GM12865 (cell line): ENCODE data around the gene C20orf204.

Source experiments
- DNase-seq: peaks from one replicate; pipeline ENCODE4 v3.0.0; 2010; ENCODE audit warnings: low read depth
- H3K4me3 ChIP-seq: 2 replicates; pipeline ENCODE4 v1.5.1; 2011; ENCODE audit warnings: mild to moderate bottlenecking, low read depth, low read length, control low read depth
- CTCF ChIP-seq: IDR thresholded peaks from 2 replicates; pipeline ENCODE4 v1.5.1; 2011; ENCODE audit warnings: low read length, control low read depth, low read depth, inconsistent platforms; ENCODE audit not compliant: insufficient read depth; ENCODE audit errors: missing control alignments

Gene C20orf204

GRCh38 chr20:64044484-64045247 lies 8.7 kb downstream of the C20orf204 start:
- no peak for TF ChIP-seq CTCF
- H3K4me3 ChIP-seq = no peak overlapping the region
- DNase-seq = no peak

DNA sequence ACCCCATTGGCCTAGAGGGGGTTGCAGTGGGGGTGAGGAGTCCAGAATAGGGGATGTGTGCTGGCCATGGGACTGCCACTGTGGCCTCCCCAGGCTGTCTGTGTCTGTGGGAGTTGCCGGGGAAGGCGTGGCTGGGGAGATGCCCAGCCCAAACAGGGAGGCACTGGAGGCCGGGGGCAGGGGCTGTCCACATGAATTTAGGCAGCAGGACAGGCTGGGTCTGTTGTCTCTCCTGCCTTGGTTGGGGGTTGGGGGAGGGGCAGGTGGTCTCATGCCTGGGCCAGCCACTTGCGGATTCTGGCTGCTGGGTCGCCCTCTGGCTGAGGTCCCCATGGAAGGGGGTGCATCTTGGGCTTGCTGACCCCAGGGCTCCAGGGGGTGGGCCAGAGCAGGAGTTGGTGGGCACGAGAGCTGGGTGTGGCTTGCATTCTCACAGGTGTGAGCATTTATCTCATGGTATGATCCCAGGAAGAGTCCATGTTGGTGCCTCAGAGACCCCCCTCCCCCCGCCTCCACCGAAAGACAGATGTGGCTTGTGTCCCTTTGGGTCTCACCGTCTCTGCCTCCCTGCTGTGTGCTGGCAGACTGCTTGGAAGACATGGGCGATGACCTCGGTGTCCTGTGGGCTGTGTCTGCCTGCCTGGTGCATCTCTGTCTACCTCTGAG lies 9.5 kb downstream of the C20orf204 start:
- TF ChIP-seq CTCF = no peak
- DNase-seq = no peak
- H3K4me3 ChIP-seq = no peak overlapping the region

DNA sequence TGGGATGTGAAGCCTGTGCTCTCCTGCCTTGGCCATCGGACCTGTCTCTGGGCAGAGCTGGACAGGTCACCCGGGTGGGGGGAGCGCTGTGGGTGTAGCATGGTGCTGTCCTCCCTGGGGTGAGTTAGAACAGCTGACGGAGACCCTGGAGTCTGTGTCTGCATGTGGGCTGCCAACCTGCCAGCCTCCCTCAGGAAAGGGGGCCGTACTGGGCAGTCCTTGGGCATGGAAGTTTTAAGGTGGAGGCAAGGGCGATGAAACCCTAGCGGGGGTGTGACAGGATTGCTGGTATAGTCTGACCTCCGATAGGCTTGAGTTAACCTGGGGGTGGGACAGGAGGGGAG lies 11.0 kb downstream of the C20orf204 start:
- no peak for DNase-seq
- no peak for TF ChIP-seq CTCF
- H3K4me3 ChIP-seq = no peak overlapping the region

GRCh38 chr20:64047968-64048401 lies 12.0 kb downstream of the C20orf204 start:
- TF ChIP-seq CTCF = no peak
- no peak for DNase-seq
- H3K4me3 ChIP-seq = no peak overlapping the region

DNA sequence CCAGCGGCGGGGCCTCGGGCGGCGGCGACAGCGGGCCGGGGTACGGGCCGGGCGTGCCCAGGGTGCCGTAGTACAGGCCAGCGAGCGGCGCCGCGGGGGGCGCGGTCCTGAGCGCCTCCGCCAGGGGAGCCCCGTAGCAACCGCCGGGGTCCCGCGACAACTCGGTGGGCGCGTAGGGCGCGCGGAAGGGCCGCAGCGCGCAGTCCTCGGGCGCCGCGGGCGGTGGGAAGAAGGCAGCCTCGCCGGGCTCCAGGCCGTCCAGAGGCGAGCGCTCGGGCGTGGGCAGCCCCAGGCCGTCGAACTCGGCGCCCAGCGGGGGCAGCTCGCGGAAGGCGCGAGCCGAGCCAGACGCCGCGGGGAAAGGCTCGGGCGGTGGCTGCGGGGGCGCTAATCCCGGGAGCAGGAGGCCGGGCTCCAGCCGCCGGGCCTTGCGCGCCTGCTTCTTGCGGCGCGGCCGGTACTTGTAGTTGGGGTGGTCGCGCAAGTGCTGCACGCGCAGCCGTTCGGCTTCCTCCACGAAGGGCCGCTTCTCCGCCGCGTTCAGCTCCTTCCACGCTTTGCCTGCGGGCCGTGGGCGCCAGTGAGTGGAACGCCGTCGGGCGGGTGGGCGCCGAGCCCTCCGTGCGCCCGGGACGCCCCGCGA lies 12.5 kb downstream of the C20orf204 start:
- no peak for DNase-seq
- no peak for TF ChIP-seq CTCF
- no peak overlapping the region for H3K4me3 ChIP-seq

DNA sequence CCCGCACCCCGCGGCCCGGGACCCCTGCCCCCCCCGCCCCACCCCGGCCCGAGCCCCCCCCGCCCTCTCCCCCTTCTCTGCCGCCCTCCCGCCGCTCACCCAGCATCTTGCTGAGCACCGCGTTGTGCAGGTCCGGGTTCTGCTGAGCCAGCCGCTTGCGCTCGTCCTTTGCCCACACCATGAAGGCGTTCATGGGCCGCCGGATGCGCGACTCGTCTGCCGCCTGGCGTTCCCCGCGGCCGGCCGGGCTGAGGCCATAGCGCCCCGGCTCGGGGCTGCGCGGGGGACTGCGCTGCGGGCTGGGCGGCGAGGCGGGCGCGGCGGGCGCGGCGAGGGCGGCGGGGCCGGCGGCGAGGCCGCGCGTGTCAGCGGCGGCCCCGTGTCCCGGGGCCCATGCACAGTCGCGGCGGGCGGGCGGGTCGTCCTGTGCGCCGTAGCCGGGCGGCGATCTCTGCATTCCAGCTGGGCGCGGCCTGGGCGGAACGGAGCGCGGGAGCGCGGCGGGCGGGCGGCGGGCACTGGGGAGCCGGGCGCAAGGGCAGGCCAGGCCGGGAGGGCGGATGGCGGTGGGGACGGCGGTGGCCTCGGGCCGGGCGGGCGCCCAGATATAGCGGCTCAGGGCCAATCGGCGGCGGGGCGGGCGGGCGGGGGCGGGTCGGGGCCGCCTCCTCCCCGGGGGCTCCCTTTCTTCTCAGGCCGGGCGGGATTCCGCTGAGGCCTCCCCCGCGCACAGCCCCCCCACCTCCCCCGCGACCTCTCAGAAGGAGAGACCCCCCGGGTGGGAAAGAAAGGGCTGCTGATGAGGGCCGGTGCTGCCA lies 13.3 kb downstream of the C20orf204 start, which contains the start of gene SOX18:
Gene SOX18, minus strand, starts transcription at position 580 of the 818 bp plus-strand sequence. Its CDS starts 123 bp downstream, at position 457.
- no peak within 1 kb of the TSS for H3K4me3 ChIP-seq
- peak; percentile 59 for DNase-seq
- no peak for TF ChIP-seq CTCF
